ENCODE results near the gene LGR6. TPM values are rescaled to one million over a fixed set of nuclear protein-coding genes. Genes with fewer than 3 reads are reported as not detected.

LGR6 gene
- total RNA-seq, 1 experiment from 2014 or later: 0.26 TPM

DNA sequence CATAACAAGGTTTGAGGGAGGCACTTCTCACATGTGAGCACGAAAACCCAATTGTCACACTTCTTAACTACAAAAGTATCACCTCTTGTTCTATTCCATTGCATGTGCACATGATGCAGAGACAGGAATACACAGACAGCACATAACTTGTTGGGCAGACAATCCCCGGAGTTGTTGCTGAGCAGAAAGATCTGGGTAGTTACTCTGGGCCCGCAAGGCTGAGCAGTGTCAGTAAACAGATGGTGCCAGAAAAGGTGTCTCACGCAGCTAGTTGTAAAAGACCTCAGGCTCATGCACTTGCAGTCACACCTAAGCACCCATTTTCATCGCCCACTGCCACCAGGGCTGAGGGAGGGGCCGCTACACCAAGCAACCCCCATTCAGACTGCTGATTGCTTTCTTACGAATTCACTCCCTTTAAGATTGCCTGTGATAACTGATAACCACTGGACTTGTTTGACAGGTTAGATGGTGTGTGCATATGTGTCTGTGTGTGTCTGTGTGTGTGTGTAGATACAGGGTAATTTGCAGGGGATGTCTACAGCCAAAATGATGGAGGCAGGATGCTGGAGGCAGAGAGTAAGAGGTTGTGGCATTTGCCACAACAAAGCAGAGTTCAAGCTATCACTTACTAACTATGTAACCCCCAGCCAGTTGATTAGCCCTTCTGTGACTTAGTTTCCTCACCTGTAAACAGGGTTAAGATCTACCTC, 4.2 kb downstream of the LGR6 start:
- ChIA-PET POLR2A (ENCODE audit: unreplicated experiment) (no interaction called here), CTCF (no interaction called here)
- no peak overlapping the region for H2AFZ ChIP-seq (ENCODE audit: low read length)
- no peaks in the 10 kb centered on the region for H3F3A ChIP-seq (ENCODE audit: low read length, unreplicated experiment)
- no peaks in the 10 kb centered on the region for H3K9me3 ChIP-seq (ENCODE audit: low read length)
- no peak overlapping the region for H3K4me2 ChIP-seq (ENCODE audit: low read length)
- no peak overlapping the region for H3K4me3 ChIP-seq (ENCODE audit: low read length)
- H3K27ac ChIP-seq (ENCODE audit: low read length): no peak overlapping the region
- H3K36me3 ChIP-seq (ENCODE audit: low read depth, low read length): no peaks in the 10 kb centered on the region
- no TSS peak for BruUV-seq (replicated peaks)
- TF ChIP-seq EZH2phosphoT487 (IDR thresholded peaks at IDR 0.05; ENCODE audit: borderline replicate concordance, low read length): no peak
- TF ChIP-seq EZH2 (IDR thresholded peaks at IDR 0.05; ENCODE audit: low read length, unreplicated experiment): no peak
- no peak for TF ChIP-seq CTCF (conservative IDR thresholded peaks at IDR 0.05; ENCODE audit: low read depth, low read length)
- peaks cover 21% of the 10 kb centered on the region for H3K4me1 ChIP-seq (ENCODE audit: insufficient read depth, low read length)
- no peaks in the 10 kb centered on the region for H3K9me2 ChIP-seq (replicated peaks; ENCODE audit: low read length)
- no peaks in the 10 kb centered on the region for H3K79me2 ChIP-seq (ENCODE audit: low read length)
- no peaks in the 10 kb centered on the region for H4K20me1 ChIP-seq (ENCODE audit: low read length)
- ATAC-seq (no peak), DNase-seq (no peak)
- intact Hi-C loops (cut with micrococcal nuclease): no loop called here
- H3K27me3 ChIP-seq (ENCODE audit: low read length): peaks cover 5% of the 10 kb centered on the region; the same call in 1 of the 2 replicates
- no peak overlapping the region for H3K9ac ChIP-seq (ENCODE audit: low read length)

DNA sequence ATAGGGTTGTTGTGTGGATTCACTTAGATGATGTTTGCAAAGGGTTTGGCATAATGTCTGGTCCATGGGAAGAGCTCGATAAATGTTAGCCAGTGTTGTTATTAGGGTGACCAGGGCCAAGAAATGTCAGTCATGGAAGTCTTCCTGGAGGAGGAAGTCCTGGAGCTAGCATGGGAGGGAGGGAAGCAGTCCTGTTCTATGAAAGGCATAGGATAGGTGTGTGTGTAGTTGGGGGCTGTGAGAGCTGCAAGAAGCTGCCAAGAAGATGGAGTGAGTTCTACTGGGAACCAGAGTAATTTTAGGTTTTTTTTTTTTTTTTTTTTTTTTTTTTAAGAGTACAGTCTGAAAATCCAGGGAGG, 4.7 kb downstream of the LGR6 start:
- no peak overlapping the region for H3K4me2 ChIP-seq (ENCODE audit: low read length)
- ChIA-PET CTCF (no interaction called here), POLR2A (ENCODE audit: unreplicated experiment) (no interaction called here)
- peaks cover 5% of the 10 kb centered on the region; the same call in 1 of the 2 replicates for H3K27me3 ChIP-seq (ENCODE audit: low read length)
- no peak overlapping the region for H3K9ac ChIP-seq (ENCODE audit: low read length)
- ATAC-seq: no peak
- no peak overlapping the region for H3K27ac ChIP-seq (ENCODE audit: low read length)
- H3K4me1 ChIP-seq (ENCODE audit: insufficient read depth, low read length): peaks cover 21% of the 10 kb centered on the region
- H3K36me3 ChIP-seq (ENCODE audit: low read depth, low read length): no peaks in the 10 kb centered on the region
- no peaks in the 10 kb centered on the region for H4K20me1 ChIP-seq (ENCODE audit: low read length)
- no TSS peak for BruUV-seq (replicated peaks)
- no peaks in the 10 kb centered on the region for H3F3A ChIP-seq (ENCODE audit: low read length, unreplicated experiment)
- H3K9me2 ChIP-seq (replicated peaks; ENCODE audit: low read length): no peaks in the 10 kb centered on the region
- no peaks in the 10 kb centered on the region for H3K79me2 ChIP-seq (ENCODE audit: low read length)
- intact Hi-C loops (cut with micrococcal nuclease): no loop called here
- DNase-seq: no peak
- TF ChIP-seq EZH2phosphoT487 (IDR thresholded peaks at IDR 0.05; ENCODE audit: borderline replicate concordance, low read length) (no peak), CTCF (conservative IDR thresholded peaks at IDR 0.05; ENCODE audit: low read depth, low read length) (no peak), EZH2 (IDR thresholded peaks at IDR 0.05; ENCODE audit: low read length, unreplicated experiment) (no peak)
- H2AFZ ChIP-seq (ENCODE audit: low read length): no peak overlapping the region
- no peaks in the 10 kb centered on the region for H3K9me3 ChIP-seq (ENCODE audit: low read length)
- no peak overlapping the region for H3K4me3 ChIP-seq (ENCODE audit: low read length)

Measured in PC-3 (cell line).